NAMALWA (cell line): ENCODE results near the gene HRC.

Source experiments
- DNase-seq: peaks from one replicate; pipeline ENCODE4 v3.0.0-alpha.2; 2015; ENCODE audit warnings: low spot score

HRC gene

DNA sequence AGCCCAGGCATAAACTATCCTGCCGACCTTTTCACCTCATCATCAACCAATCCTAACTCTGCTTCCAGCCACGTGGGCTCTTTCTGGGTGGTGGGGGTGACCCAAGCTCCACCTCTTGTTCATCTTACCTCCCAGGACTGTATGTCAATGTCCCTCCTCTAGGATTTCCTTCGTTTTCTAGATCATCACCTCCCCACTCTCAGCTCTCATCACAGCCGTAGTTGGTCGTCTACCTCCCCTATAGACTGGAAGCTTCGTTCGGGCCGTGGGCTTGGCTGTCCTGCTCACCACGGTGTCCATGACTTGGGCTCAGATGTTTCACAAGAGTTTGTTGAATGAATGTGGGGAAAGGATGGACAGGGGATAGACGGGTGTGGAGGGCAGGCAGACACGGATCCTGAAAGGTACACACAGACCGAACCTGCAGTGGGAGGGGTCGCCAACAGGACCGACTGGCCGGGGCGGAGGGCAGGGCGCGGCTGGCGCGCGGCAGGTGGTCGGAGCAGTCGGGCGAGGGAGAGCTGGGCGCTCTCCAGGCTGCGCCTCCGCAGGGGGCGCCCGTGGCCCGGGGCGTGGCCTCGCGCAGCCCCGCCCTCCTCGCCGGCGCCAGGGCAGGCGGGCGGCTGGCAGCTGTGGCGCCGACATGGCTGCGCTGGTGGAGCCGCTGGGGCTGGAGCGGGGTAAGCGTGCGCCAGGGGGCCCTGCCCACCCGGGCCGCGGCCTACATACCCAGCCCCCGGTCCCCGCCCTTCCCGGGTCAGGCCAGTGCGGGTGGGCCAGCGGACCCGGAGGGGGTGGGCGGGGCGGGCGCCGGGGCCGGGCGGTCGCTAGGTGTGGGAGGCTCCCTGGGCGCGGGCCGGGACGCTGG lies 41.2 kb downstream of the HRC start, which contains the start of gene LIN7B:
TSS of gene LIN7B (plus strand) at position 609 of the 868 bp plus-strand sequence. CDS start at position 644, 35 bp downstream.
- peak; percentile 85 for DNase-seq

GRCh38 chr19:49111218-49111998 lies 43.8 kb downstream of the HRC start:
- no peak for DNase-seq

DNA sequence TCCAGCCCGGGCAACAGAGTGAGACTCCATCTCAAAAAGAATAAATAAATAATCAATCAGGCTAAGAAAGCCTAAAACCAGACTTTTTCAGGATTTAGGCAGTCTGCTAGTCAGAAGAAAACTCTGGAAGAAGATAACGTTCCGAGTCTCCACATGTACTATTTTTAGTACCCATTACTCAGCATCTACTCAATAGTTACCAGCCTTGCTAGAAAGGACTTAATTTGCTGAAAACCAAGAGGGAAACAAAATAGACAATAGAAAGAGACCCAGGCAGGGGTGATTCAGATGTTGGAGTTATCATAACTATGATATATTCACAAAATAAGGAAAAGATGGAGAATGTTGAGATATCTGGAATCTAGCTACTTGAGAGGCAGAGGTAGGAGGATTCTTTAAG lies 44.6 kb downstream of the HRC start:
- DNase-seq: no peak

DNA sequence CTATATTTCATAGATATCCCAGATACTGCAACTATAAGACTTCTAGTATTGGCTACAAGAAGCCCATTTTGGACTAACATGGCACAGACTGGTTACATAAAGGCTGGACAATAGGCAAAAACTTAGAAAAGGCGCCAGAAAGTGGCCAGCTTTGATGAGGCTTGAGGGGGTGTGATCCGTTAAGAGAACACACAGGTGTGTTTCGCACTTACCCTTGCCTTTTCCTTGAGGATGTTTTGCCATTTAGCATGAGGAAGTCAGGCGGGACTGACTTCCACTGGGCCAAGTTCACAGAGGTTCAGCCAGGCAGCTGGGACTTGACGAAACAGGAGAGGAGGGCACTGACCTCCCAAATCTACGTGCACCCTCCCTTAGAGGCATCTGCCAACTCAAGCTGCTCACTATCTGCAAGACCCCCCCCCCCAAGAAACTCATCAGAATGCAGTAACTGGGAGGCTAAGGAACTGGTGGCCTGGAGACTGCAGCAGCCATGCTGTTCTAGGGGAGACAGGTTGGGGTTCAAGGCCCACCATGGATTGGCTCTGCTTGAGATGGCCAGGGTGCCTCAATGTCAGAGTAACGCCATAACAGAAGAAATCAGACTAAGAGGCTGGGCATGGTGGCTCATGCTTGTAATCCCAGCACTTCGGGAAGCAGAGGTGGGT lies 45.5 kb downstream of the HRC start:
- DNase-seq: no peak

- DNase-seq: no peak
These were observed 46.1 kb downstream of the HRC start for GRCh38 chr19:49109051-49109450.

GRCh38 chr19:49107625-49108459 lies 47.4 kb downstream of the HRC start:
- DNase-seq: no peak

GRCh38 chr19:49106648-49107135 lies 48.5 kb downstream of the HRC start:
- DNase-seq: peak; percentile 79

DNA sequence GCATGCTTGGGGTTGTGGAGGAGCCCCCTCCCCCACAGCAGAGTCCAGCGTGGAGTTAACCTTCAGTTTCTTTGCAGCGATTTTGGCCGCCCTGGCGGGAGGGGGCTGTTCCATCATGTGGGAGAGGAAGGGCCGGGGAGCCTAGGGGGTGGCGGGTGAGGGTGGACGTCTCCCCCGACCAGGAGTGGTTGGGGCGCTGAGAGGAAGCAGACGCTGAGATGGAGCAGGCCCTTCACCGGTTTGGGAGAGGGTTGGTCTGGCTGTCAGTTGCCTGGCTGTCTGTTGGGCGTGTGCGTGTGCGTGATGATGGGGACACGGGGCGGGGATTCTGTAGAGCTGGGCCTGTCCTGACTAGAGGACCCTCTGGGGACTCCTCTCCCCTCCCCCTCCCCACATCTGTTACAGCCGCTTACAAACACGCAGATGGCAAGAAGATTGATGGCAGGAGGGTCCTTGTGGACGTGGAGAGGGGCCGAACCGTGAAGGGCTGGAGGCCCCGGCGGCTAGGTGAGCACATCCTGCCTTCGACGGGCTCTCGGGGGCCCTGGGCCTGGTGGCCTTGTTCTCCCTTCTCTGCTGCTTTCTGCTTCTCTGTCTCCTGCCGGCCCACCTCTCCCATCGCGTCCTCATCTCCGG lies 50.8 kb downstream of the HRC start:
- DNase-seq: no peak

DNA sequence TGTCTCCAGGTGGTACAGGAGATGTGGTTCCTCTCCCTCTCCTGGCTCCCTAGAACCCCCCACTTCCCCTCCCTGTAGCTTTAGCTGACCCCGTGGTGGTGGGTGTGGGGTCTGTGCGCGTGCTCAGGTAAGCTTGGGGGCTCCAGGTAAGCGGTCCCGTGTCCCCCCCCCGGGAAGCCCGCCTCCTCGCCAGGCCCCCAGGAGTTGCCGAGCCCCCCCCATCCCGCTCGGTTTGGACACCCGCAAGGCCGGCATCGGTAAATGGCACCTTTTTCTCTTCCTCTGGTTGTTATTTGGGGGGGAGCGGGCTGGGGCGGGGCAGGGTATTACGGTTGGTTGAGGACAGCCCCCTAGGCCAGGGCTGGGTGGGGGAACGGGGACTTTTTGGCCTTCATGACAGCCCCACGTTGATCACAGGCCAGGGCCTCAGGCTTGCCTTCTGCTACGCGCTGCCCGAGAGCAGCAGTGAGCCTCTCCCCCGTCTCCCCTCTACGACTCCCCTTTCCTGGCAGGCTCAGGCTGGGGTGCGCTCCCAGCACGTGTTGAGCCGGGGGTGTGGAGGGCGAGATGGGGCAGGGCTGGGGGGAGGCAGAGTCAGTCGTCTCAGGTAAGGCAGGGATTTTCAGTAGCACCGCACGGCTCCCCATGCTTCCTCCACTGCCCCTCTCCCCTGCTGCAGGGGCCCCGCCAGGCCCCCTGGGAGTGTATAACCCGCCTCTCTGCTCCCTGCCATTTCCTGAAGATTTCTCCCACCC lies 51.7 kb downstream of the HRC start:
- no peak for DNase-seq

DNA sequence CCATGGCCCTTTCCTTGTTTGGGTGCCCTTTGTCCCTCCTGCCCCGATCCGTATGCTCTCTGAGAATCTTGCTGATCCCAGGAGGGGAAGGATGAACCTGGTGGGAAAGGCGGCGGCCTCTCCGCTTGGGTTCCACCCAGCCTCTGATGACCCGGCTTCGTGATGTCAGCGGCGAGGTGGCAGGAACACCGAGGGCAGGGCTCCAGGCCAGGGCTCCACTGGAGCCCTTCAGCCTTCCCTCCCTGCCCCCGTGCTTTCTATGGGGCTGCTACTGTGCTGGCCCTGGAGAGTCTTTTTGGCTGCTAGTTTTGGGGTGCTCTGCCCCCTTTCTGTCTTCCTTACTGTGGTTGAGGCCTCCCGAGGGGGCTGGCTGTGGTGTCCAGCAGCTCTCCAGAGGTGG lies 52.9 kb downstream of the HRC start:
- DNase-seq: no peak
